Measurements from ENCODE around the gene CACNB2. TPM values are rescaled to one million over a fixed set of nuclear protein-coding genes. Genes with fewer than 3 reads are reported as not detected.
"Not testable (repeated sequence)": the region's sequence is repeated elsewhere in the genome, so short reads cannot be mapped to it uniquely, and the experiment has no call there.

Gene CACNB2
- total RNA-seq, 1 donor from 2014 or later: 8.4 TPM

DNA sequence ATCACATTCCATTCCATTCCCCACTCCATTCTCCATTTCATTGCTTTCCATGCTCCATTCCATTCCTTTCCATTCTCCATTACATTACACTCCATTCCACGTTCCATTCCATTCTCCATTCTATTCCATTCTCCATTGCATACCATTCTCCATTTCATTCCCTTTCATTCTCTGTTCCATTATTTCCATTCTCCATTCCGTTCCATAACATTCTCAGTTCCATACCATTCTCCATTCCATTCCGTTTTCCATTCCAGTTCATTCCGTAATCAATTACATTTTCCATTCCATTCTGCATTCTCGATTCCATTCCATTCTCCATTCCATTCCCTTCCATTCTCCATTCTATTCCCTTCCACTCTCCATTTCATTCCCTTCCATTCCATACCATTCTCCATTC lies 424.8 kb downstream of the CACNB2 start:
- no peak for DNase-seq (ENCODE audit: low spot score)

DNA sequence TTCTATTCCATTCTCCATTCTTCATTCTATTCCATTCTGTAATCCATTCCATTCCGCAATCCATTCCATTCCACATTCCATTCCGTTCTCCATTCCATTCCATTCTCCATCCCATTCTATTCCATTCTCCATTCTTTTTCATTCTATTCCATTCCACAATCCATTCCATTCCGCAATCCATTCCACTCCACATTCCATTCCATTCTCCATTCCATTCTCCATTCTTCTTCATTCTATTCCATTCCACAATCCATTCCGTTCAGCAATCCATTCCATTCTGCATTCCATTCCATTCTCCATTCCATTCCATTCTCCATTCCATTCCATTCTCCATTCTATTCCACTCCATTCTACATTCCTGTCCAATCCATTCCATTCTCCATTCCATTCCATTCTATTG lies 426.0 kb downstream of the CACNB2 start:
- no peak for DNase-seq (ENCODE audit: low spot score)

GRCh38 chr10:18567343-18567856 lies 427.2 kb downstream of the CACNB2 start:
- DNase-seq (ENCODE audit: low spot score): no peak

DNA sequence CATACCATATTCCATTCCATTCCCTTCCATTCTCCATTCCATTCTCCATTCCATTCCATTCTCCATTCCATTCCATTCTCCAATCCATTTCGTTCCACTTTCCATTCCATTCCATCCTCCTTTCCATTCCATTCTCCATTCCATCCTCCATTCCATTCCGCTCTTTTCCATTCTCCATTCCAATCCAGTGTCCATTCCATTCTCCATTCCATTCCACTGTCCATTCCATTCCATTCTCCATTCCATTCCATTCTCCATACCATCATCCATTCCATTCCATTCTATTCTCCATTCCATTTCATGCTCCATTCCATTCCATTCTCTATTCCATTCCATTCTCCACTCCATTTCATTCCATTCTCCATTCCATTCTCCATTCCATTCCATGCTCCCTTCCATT lies 430.2 kb downstream of the CACNB2 start:
- DNase-seq (ENCODE audit: low spot score): not testable (repeated sequence)

DNA sequence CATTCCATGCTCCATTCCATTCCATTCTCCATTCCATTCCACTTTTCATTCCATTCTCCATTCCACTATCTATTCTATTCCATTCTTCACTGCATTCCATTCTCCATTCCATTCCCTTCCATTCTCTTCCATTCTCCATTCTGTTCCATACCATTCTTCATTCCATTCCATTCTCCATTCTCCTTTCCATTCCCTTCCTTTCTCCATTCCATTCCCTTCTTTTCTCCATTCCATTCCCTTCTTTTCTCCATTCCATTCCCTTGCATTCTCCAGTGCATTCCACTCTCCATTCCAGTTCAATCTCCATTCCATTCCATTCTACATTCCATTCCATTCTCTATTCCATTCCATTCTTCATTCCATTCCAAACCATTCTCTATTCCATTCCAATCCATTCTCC lies 430.9 kb downstream of the CACNB2 start:
- no peak for DNase-seq (ENCODE audit: low spot score)

DNA sequence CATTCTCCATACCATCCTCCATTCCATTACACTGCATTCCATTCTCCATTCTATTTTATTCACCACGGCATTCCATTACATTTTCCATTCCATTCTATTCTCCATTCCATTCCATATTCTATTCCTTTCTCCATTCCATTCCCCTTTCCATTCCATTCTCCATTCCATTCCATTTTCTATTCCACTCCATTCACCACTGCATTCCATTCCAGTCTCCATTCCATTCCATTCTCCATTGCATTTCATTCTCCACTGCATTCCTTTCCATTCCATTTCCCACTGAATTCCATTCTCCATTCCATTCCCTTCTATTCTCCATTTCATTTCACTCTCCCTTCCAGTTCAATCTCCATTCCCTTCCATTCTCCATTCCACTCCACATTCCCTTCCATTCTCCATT lies 431.6 kb downstream of the CACNB2 start:
- no peak for DNase-seq (ENCODE audit: low spot score)

GRCh38 chr10:18572959-18573561 lies 432.8 kb downstream of the CACNB2 start:
- DNase-seq (ENCODE audit: low spot score): no peak

DNA sequence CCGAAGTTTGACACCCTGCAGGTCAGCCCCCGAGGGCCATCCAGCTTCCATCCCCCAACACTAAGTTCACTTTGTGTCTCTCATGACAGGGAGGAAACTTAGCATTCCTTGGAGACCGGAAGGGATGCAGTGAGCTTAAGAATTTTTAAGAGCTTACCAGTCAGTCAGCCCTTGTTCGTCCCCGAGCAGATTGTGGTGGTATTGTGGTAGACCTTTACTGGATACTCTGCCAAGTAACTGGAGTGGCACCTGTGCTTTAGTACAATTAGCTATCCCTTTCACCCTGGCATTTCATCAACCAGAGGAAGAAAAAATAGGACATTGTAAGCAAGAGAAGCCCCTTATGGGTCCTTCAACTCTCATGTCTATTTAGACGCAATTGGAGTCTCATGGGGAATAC lies 436.4 kb downstream of the CACNB2 start:
- DNase-seq (ENCODE audit: low spot score): no peak

- no peak for DNase-seq (ENCODE audit: low spot score)
Measured at GRCh38 chr10:18577823-18578685, 437.8 kb downstream of the CACNB2 start.

GRCh38 chr10:18582803-18583202 lies 442.6 kb downstream of the CACNB2 start:
- no peak for DNase-seq (ENCODE audit: low spot score)

DNA sequence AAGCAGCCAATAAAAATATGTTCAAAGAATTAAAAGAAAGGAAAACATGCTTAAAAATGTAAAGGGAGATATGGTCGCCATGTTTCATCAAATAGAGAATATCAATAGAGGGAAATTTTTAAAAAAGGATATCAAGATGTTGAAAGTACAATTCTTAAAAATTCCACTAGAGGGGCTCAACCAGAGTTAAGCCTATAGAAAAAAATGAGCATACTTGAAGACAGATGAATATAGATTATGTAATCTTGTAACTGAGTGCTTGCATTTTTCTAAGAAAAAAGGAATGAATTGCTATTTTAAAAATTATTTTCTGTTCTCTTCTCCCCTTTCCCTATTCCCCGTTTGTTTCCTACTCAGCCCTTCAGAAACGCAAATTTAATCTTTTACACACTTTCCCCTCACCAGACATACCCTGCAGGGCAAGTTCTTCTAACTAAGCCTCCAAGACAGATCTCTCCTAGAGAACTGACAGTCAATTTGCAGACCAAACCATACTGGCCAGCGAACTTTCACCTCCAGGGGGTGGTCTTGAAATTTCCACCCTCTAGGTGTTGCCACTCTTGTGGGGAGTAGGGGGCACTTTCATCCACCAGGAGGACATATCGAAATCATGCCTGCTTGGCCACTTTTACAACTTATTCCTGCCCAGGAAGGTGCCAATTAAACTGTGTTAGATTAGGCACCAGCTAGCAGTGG lies 443.5 kb downstream of the CACNB2 start:
- no peak for DNase-seq (ENCODE audit: low spot score)

- DNase-seq (ENCODE audit: low spot score): not testable (repeated sequence)
Measured at GRCh38 chr10:18586637-18587036, 446.4 kb downstream of the CACNB2 start.

DNA sequence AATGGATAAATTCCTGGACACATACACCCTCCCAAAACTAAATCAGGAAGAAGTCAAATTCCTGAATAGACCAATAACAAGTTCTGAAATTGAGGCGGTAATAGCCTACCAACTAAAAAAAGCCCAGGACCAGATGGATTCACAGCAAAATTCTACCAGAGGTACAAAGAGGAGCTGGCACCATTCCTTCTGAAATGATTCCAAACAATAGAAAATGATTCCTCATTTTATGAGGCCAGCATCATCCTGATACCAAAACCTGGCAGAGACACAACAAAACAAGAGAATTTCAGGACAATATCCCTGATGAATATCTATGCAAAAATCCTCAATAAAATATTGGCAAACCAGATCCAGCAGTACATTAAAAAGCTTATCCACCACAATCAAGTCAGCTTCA lies 450.9 kb downstream of the CACNB2 start:
- not testable (repeated sequence) for DNase-seq (ENCODE audit: low spot score)

Other genes starting within 250 kb of the CACNB2 start
- not detected for gene SLC39A12, start 188.5 kb upstream of the CACNB2 start, total RNA-seq

All from mucosa of gallbladder (tissue), 1 donor.